GM19372 (cell line): ENCODE data around the gene PLXNA4.

ENCODE experiments used
- ATAC-seq: cut with Tn5 transposase; IDR thresholded peaks from one replicate; pipeline ENCODE4 v1.9.1; 2021; ENCODE audit warnings: mild to moderate bottlenecking, low read depth, moderate library complexity; ENCODE audit not compliant: unreplicated experiment

Gene PLXNA4

DNA sequence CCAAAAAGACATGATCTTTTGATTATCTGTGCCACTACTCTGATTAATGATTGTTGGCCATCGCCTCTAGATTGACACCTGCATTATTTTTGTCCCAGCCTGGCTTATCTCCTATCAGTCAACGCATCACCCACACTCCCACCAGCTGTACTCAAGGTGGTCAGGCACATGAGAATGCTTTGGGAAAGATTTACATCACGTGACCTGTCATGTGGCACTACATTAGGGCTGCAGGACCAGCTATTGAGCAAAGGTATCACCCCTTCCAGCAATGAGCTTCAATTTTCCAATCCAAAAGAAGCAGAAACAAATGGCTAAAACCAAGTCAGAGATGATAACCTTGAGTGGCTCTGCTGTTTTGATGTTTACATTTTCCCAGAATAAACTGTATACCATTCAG, 204.3 kb downstream of the PLXNA4 start:
- ATAC-seq = no peak

DNA sequence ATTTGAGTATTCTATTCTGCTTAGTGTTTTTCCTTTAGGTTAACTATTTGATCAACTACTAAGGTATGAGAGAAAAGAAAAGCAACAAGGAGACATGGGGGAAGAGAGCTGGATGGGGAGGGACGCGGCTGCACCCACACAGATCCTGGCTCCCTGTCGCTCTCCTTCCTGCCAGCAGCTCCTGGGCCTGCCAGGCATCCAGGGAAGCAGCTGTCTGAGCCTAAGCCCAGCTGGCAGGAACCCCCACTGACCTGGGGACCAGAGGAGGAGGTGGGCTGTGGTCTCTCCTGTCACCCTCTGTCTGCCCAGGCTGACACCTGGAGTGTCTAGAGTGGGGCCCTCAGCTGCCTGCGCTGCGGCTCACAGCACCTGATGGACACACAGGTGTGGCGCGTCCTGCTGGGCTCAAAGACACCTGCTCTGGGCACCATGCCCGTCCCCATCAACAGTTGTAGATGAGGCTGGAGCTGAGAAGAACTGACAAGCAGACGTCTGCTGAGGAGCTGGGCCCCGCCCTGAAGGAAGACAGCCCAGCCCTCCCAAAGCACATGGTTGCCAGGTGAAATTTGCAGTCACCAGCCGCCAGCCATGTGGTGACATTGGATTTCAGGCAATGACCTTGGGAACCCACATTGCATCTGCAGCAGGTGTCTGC, 207.9 kb downstream of the PLXNA4 start:
- no peak for ATAC-seq

DNA sequence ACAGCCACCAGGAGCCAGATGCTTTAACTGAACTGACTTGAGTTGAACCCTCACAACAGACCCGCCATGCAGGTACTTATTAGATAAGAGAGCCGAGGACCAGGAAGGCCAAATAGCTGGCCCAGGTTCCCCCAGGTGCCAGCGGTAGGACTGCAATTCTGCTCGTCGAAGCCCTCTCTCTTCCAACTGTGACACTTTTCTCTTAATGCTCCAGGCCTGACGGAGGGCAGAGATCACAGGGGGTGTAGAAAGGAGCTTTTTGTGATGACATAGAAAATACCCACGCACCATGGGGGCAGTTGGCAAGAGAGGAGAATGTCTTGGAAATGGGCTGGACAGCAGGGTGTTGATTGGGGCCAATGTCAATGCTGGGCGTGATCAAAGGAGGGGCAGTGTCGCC, 208.5 kb downstream of the PLXNA4 start:
- no peak for ATAC-seq

DNA sequence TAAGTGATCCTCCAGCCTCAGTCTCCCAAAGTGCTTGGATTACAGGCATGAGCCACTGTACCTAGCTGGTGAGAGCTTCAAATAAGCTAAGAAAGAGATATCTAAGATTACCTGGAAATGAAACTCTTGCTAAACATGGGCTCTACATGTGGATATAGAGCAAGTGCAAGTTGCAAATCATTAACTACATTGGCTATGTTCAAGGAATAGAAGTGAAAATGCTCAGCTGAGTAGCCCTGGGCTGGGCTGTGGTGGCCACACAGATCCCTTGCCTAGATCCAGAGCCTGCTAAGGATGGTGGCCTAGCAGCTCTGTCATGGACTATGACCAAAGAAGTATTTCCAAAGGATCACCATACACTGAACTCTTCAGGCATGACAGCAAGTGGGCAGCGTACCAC, 209.3 kb downstream of the PLXNA4 start:
- ATAC-seq = no peak

DNA sequence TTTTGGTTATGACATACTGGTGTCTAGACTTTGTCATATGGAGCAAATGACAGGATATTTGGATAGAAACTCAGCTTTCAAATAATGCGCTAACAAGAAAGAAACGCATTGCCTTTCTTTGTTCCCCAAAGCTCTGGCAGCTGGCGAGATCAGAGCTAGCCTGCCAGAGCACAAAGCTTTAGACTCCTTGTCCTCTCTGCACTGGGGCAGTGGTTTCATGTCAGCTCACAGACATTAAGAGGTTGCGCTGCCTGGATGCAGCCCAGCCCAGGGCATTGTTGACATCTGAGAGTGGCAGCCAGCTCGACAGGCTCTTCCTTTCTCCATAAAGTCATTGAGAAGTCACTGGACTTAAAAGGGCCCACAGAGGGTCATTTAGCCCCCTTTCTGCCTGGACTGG, 212.0 kb downstream of the PLXNA4 start:
- no peak for ATAC-seq

DNA sequence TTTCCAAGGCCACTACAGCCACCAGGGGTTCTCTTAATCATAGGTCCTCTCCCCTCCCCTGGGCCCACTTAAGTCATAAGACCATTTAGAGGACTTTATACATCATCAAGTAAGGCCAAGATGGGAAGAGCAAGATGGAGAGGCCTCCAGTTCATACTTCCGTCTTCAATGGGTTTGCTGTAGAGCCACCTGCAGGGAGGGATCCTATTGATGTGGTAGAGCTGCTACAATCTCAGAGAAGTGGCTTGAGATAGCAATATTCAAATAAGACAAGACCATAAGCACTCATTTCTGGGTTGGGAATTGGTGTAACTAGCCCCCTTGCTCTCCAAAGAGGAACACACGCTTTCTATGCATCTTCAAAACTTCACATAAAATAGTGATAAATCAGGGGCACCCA, 214.2 kb downstream of the PLXNA4 start:
- no peak for ATAC-seq

DNA sequence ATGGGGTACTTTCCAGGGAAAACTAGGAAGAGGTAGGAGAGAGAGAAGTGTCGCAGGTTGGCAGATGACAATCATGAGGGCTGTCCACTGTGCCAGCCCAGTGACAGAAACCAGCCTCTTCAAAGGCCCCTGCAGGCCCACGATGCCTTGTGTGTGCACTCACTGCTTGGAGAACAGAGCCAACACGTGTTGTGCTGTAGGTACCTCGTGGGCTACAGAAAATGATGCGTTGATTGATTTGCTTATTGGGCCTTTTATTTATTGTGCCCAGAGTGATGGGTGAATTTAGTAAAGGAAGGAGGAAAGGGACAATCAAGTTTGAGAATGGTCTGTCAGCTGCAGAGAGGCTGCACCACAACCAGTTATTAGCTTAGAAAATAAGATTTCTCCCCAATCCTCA, 215.1 kb downstream of the PLXNA4 start:
- no peak for ATAC-seq

DNA sequence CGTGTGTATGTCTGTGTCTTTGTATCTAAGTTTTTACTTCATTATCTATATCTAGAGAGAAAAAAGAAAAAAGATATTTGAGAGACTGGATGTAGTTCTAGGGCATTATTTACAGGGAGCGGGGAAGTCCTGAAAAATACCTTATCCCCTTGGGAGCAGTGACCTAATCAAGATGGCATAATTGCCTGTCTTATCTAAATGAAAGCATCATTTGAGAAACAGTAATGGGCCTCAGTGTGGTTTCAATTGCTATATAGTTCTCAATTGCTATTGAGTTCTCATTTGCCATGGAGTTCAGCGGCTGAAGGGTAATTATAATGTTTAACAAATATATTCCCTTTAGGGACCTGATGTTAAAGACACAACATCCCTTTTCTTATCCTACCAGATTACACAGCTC, 216.5 kb downstream of the PLXNA4 start:
- ATAC-seq = no peak

DNA sequence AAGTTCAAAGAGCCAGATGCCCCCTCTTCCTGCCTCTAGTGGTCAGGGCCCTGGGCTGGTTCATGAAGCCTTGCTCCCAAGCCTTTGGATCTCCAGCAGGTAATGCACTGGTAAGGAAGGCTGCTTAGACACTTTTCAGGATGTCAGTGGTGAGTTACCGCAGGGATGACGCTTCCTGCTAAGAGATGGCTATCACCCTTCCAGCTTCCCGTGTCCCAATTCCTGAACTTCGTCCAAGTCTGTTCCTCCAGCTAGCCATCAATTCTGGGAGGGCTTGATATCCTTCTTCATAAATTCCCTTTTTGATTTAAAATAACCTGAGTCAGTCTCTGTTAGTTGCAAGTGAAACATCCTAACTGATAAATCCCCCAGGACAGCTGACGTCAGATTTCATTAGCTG, 221.2 kb downstream of the PLXNA4 start:
- ATAC-seq = no peak

DNA sequence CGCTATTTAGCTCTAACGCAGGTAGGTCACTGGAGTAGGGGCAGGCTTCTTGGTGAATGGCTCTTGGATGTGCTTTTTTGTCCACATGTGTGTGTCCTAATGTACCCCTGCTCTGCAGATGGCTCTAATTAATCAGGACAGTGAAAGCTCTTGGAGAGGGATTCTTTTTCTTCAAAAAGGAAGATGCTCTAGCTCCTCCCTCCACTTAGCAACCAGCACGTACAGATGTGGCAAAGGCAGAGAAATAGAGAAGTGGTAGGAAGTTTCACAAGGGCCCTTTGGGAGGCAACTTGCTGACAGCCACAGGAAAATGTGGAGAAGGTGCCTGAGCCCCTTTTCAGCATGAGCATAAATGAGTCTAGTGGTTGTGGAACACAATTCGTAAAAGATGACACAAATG, 221.7 kb downstream of the PLXNA4 start:
- no peak for ATAC-seq

DNA sequence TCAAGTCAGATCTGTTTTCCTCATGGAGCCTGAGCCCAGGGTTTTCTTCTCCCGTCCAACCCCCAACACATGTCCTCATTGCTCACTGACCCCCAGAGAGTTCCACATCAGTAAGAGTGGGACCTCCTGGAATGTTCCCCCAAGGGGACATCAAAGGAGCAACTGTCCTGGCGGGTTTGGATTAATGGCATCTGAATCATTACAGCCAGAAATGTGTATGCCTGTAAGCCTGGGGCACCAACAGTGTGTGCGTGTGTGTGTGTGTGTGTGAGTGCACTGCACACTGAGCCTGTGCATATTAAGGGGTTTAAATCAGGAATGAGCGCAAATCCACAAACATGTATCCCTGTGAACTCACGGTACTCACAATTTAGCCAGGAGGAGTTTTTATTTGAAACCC, 222.3 kb downstream of the PLXNA4 start:
- ATAC-seq = no peak

DNA sequence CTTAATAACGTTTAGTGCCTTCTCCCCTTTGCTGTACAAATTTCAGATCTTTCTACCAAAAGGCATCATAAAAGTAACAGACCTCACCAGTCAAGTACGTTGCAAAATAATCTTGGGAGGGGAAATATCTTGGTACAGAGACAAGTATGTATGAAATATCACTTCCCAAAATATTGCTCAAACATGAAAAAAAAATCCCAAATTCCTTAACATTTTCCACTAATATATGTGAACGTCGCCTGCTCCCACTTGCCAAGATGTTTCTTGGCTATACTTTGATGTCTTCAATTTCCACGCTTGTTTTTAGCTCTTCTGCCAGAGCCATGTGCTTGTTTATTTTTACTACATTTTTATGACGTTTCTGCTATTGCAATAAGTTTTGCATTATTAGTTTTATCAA, 223.5 kb downstream of the PLXNA4 start:
- no peak for ATAC-seq

DNA sequence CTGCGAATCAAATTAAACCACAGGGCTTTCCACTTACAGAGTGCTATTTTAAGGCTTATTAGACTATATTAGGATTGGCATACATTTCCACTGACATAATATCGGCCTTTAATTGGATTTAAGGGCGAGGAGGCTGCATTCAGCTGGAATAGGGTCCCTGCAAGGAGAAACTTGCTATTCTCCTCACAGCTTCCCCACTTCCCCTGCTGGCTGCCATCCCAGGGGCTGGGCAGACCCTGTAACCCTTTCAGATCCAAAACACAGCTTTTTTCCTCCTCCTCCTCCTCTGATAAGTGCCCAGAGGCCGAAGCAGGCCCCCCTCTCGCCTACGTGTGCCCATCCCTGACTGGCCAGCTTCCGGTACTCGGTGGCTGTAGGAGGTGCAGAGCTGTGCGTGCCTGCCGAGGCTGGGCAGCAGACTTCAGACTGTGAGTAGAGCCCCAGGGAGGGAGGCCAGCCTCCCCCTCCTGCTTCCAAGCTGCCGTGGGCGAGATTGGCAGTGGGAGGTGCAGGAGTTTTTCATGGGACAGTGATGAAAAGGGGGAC, 224.2 kb downstream of the PLXNA4 start:
- ATAC-seq = no peak

DNA sequence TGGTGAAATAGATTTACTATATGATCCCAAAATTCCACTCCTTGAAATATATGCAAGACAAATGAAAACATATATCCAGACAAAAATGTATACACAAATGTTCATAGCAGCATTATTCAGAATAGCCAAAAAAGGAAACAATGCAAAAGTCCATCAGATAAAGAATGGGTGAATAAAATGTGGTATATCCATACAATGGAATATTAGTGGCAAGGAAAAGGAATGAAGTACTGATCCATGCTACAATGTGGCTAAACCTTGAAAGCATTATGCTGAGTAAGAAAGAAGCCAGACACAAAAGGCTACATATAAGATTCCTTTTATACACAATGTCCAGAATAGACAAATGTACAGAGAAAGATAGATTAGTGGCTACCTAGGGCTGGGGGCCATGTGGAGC, 225.5 kb downstream of the PLXNA4 start:
- no peak for ATAC-seq

DNA sequence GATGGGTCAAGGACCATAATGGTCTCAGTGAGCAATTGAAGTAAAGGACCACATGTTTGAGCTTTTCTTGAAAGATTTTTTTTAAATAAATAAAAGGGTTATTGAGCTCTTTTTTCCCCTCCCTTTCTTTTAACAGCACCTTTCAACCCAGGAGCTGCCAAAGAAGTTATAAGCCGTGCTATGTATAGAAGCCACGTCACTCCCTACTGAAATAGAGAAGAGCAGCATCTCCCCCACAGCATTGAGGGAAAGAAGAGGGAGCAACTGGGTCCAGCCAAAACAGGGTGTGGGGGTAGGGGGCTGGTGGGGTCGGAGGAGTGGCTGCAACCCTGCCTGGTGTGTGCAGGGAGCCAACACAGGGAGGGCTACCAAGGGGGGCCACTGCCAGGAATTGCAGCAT, 227.2 kb downstream of the PLXNA4 start:
- ATAC-seq = no peak

DNA sequence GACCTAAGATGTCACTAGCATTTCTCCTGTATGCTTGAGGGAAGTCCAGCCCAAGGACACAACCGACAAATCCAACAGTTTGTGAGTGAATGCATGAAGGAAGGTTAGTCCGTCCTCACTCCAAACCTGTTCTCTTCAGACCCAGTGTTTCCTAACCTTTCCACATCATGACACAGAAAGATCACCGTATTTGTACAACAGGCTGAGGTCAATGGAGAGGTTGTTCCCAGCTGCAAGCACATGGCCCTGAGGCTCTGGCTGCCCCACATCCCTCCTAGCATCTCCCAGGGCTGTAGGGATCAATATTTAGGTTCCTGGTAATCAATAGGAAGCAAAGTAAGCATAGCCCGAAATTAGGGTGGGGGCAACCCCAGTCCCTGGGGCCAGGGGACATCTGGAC, 227.9 kb downstream of the PLXNA4 start:
- no peak for ATAC-seq

DNA sequence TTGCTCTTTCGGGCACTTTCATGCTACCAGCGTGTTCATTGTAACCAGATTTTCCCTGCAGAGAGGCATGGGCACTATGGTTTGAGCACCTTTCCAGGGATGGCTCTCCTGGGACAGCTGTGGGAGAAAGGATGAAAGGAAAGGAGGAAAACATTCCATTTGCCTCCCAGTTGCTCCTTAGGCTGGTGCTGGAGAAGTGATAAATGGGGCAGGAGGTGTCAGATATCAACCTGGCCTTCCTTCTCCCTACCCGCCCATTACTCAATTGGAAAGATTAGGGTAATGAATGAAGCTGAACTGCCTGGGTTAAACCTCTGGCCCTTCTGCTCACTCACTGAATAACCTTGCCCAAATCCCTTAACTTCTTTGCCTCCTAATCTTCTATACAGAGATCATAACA, 228.4 kb downstream of the PLXNA4 start:
- ATAC-seq = no peak

DNA sequence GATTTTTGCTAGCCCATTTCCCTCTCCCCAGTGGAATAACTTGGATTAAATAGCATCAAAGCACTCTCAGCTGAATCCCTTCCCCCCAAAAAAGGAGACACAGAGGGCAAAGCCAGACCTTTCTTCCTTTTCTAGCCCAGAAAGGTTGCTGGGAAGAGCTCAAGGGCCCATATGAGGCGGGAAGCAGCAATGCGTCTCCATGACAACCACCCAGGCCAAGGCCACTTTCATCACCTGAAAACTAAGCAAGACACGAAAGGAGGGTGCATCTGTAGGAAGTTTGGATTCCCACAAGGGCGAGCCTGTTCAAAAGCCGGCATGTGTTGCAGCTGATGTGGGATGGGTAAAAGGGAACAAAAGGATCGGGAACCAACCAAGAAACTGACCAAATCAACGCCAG, 229.1 kb downstream of the PLXNA4 start:
- ATAC-seq = no peak

DNA sequence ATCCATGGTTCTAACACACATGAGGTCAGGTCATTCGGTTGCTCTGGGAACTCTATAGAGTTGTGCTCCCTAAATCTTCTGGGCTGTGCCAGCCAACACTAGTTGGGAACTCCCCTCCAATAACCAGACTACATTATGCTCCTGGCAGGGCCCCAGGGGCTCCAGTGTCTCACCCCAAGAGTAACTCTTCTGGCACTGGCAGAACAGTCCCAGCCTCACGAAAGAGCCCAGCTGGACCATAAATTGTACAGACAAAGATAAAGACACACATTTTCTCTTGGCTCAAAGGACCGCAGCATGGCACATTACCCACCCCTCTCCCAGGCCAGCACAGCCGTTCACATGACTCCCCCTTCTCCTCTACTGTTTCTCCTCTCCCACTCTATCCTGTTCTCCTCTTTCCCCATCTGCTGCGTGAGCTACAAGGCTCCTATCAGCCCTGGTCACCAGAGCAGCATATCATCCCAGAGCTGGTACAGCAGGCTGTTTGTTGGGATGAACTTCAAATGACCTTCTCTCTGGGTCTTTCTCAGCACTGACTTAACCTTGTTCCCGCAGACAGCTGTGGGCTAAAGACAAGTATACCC, 230.6 kb downstream of the PLXNA4 start:
- no peak for ATAC-seq

DNA sequence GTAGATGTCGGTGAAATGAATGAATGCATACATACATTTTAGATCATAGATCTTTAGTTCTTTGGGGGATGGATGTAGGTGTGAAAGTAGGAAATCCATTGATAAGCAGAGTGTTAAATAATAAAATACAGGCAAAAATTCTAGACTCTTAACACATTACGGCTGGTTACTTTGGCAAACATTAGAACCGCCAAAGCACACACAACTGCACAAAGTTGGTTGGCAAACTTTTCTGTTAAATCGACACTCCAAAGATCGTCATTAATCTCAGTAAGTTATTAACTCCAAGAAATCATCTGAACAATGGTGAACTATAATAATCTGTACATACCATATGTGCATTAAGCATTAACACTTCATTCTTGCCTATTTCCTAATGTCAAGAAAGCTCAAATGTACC, 231.2 kb downstream of the PLXNA4 start:
- no peak for ATAC-seq

DNA sequence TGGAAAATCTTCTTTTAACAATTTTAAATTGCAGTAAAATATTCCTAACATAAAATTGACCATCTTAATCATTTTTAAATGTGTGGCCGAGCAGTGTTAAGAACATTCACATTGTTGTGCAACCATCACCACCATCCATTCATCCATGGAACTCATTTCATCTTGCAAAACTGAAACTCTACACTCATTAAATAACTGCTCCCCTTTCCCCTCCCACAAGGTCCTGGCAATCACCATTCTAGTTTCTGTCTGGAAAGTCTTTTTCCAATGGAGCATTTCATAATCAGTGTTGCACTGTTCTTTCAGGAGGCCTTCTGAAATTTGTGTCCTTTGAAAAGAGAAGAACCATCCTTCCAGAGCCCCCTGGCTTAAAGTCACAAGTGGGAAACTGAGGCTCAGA, 233.1 kb downstream of the PLXNA4 start:
- no peak for ATAC-seq

DNA sequence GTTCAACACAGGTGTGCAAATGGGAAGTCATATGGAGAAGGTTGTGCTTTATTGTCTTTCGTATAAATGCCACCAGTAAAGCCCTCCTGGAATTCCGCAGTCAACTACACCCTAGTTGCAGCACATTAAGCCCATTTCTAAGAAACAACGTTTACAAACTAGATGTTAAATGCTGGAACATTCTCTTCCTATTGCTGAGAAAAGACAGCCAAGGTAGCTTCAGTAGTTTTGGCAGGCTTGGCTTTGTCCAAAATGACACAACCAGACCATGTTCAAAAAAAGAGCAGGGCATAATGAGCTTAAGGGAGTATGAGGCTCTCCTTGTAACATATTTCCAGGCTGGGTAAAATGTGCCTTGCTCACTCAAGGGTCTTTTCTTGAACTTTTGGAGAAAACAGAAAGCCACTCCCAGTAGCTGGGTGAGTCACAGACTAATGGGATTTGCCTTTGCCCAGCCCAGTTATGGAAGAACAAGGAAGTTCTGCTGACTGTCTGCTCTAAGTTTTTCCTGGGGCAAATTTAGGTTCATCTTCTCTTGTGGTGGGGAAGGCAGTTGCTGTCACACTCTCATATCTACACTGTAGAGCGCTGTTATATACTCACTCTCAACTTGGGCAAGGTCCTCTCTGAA, 238.7 kb downstream of the PLXNA4 start:
- no peak for ATAC-seq
